GM19395 (cell line): ENCODE measurements around the gene GPR18.
A peak's percentile ranks its signal among the peaks of the same experiment; 100 is the strongest.
"Not testable (repeated sequence)": the region's sequence is repeated elsewhere in the genome, so short reads cannot be mapped to it uniquely, and the experiment has no call there.

ENCODE experiments used
- ATAC-seq: cut with Tn5 transposase; IDR thresholded peaks from one replicate; pipeline ENCODE4 v1.9.1; 2021; ENCODE audit warnings: mild to moderate bottlenecking, moderate library complexity; ENCODE audit not compliant: unreplicated experiment

The GPR18 gene

GRCh38 chr13:99231721-99232120, 26.5 kb downstream of the GPR18 start:
- no peak for ATAC-seq

GRCh38 chr13:99230991-99231390, 27.2 kb downstream of the GPR18 start:
- ATAC-seq = no peak

DNA sequence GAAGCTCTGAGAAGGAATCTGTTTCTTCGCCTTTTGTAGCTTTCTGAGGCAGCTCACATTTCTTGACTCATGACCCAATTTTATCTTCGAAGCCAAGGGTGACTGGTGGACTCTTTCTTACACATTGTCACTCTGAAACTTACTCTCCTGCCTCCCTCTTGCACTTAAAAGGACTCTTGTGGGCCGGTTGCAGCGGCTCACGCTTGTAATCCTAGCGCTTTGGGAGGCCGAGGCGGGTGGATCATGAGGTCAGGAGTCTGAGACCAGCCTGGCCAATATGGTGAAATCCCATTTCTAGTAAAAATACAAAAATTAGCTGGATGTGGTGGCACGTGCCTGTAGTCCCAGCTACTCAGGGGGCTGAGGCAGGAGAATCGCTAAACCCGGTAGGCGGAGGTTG, 27.6 kb downstream of the GPR18 start:
- not testable (repeated sequence) for ATAC-seq

DNA sequence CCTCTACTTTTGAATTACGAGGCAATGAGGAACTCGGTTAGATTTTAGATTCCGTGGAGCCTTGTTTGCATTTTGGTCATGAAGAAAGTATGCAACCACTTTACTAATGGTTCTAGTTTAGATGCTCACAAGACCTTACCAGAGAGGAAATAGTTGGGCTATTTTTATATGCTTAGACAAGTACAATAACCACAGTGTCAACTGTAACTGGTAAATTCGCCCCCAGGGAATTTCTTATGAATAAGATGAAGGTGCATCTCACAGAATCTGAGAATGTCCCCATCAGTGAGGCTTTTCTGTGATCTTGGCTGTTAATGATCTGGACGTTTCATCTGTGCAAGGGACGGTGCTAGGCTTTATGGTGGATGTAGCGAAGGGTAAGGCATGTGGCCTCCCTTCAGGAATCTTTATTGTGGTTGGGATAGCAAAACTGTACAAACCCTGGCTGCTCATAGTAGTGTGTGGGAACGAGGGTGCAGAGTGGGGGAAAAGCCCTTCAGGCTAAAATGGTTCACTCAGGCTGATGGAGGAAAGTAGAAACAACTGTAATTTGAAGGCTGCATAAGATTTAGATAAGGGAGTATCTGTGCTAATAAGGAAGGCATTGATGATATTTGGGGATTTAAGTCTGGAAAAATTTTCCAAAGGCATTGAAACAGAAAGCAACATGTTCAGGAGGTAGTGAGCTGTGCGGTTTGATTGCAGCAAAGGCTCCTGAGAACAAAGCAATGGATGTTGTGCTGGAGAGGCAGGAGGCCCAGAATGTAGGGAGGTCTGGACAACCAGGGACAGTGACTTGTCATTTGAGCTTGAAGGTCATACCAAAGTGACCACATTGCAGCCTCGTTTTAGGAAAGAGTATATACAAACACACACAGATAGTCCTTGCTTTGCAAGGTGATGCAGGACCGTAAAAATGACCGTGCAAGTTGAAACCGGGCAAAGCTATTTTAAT, 29.2 kb downstream of the GPR18 start:
- peak; percentile 93 for ATAC-seq

DNA sequence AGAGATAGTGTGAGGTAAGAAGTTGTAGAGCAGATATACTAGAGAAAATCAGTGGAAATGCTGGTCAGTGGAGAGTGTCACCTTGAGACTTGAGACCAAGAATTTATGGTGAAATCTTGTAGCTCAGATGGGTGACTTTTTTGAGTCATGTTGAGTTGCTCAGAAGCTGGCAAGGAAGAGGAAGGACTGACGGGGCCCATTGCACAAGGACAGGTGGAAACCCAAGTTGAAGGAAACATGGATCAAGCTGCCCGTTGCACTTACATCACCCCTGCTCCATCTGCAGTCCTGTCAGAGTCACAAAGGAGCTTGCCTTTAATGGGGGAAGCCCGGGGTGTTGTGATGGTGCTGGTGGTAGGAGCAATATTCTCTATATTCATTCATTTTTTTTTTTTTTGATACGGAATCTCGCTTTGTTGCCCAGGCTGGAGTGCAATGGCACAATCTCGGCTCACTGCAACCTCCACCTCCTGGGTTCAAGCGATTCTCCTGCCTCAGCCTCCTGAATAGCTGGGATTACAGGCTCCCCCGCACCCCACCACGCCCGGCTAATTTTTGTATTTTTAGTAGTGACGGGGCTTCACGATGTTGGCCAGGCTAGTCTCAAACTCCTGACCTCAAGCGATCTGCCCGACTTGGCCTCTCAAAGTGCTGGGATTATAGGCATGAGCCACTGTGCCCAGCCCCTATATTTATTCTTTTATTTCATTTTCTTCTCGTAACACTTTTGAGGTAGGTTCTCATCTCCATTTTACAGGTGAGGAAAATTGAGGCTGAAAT, 30.1 kb downstream of the GPR18 start:
- no peak for ATAC-seq

DNA sequence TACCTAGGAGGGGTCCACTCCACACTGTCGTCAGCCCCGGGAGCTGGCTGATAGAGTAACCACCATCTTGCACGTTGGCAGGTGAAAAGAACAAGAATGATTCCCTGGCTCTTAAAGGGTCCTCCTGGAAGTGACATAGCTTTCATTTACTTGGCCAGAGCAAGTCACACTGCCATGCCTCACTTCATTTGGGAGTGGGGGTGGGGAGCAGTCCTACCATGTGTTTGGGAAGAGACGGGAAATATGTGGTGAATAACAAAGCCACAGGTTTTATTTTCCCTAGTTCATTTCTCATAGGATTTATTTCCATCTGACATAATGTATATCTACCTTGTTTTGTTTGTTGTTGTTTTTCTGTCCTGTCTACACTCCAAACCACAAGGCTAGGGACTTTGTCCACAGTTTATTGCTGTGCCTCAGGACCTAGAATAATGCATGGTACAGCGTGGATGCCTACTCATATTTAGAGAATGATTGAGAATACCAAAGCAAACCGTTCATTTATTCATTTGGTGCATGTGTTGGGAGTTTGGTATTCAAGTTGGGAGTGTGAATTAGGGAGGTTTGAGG, 30.8 kb downstream of the GPR18 start:
- ATAC-seq = no peak

- no peak for ATAC-seq
Observed at GRCh38 chr13:99226513-99226912, 31.7 kb downstream of the GPR18 start.

GRCh38 chr13:99225078-99225477, 33.1 kb downstream of the GPR18 start:
- ATAC-seq = no peak

DNA sequence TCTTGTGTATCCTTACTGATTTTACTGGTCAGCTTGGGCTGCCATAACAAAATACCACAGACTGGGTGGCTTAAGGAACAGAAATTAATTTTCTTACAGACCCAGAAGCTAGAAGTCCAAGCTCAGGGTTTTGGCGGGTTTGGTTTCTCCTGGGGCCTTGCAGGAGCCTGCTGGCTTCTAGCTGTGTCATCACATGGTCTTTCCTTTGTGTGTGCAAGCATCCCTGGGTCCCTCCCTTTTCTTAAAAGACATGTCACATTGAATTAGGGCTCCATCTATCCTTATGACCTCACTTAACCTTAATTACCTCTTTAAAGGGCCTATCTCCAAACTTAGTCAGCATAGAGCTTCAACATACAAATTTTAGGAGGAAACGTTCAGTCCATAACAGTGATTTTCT, 34.2 kb downstream of the GPR18 start:
- no peak for ATAC-seq

DNA sequence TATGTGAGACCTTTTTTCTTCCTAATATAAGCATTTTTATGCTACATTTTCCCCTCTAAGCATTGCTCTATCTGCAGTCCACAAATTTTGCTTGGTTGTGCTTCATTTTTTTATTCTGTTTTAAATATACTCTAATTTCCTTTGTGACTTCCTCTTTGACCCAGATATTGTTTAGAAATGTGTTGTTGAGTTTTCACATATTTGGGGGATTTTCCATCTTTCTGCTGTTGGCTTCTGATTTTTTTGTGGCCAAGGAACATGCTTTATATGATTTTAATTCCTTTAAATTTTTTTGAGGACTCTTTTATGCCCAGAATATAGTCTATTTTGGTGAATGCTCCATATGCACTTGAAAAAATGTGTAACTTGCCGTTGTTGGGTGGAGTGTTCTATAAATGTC, 34.6 kb downstream of the GPR18 start:
- ATAC-seq = no peak

DNA sequence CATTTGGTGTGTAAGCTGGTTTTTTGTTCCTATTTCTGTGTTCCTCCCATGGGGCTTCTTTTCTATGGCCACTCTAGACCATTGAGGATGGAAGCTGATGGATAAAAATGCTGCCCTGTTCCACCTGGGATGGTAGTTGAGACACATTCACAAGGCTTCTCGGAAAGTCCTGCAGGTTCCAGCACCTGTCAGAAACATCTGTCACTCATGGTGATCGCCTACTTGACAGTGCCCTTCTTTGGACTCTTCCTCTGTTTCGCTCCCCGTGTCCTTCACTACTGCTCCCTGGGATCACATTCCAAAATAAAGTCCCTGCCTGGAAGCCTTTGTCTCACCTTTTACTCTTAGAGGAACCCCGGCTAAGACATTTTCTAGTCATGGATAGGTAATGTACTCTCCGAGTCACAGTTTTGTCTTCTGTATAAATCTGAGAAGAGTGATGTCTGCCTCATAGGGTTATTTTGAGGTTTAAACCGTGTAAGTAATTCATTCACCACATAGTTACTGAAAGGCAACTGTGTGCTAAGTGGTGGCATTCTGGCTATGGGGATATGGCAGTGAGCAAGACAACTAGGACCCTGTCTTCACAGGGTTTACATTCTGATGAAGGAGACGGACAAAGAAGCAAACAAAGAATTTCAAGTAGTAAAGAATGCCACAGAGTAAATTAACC, 36.5 kb downstream of the GPR18 start:
- ATAC-seq = no peak

DNA sequence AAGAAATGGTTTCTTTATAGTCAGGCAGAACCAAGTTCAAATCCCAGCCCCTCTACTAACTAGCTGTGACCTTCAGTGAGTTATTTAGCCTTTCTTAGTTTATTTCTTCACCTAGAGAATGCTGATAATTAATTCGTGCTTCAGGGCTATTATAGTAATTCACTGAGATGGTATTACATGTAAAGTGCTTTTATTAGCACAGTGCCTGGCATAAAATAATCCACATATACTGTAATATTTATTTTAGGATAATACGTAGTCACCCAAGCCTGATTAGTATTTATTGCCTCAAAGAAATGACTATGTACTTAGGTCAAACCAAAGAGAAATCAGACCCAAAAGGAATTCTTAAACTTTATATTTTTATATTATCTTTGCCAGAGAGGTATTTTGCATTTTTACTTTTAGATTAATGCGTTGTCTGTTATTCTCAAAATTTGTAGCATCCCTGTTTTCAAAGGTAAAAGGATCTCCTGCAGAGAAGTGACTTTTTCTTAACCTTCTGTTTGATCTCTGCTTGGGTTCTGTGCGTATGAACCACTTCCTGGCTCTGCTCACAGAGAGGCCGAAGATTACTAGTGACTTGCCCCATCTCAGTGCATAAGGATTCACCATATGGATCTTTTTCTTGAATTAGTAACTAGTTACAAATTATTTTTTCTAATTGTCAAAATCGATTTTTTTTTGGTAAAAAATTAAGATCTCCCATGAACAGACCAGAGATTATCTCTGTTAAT, 37.8 kb downstream of the GPR18 start:
- ATAC-seq = no peak

DNA sequence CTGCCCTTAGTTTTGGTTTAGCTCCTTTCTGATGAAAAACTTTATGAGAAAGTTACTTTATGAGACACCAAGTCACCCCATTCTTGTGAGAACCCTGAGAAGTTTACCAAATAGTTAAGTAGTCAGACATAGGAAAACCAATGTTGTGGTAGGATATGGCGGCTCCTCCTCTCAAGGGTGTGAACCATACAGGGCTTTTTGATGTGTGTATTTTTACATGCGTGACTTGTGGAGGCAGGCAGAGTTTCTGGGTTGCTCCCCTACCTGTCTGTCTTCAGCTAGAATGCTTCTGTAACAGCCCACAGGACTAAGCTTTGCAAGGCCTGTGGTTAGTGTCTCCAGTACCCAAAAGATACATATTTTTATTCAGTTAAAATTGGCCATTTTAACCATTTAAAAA, 39.2 kb downstream of the GPR18 start:
- ATAC-seq = peak; percentile 56

DNA sequence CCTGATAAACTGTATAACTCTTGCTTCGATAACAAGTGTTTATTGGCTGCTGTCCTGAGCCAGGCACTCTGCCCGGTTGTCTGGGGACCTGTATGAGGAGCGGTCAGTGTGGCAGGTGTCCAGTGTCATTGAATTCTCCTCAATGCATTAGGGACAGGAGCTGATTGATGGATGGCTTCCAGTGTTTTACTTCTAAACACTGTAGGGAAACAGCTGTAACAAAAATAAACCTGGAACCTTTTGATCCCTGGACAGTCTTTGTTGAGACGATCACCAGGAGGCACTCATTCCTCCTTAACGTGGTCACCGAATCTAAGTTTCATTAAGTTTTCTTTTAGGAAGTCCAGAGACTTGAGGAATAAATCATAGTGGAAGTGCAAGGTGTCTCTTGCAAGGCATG, 39.6 kb downstream of the GPR18 start:
- no peak for ATAC-seq

GRCh38 chr13:99218126-99218525, 40.1 kb downstream of the GPR18 start:
- no peak for ATAC-seq

DNA sequence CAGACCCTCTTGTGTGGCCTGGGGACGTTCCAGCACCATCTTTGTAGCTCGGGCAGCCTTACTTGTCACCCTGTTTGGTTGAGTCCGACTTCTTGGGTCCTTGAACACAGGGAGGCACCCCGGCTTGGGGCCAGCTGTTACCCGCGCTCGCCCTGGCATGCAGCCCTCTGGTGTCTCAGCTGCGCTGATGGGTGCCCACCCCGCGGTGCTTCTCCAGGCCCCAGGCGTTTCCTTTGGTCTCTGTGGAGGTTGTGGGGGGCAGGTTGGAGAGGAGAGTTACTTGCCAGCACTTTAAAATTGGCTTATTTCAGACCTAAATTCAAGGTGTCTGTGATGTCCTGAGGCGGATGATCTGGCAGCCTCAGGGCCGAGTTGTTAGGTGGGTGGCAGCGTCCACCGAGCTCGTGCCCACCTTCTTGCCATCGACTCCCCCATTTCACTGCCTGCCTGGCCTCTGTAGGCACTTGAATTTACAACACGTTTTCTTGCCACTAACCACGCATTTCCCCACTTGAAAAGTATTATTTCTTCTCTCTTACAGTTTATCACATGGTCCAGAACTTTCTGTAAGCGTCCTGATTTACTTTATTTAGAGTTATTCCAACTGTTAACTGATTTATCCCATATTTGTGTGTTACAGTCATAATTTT, 40.6 kb downstream of the GPR18 start:
- no peak for ATAC-seq

GRCh38 chr13:99215184-99215830, 42.9 kb downstream of the GPR18 start:
- ATAC-seq = no peak

GRCh38 chr13:99214731-99215130, 43.4 kb downstream of the GPR18 start:
- ATAC-seq = no peak

GRCh38 chr13:99214232-99214631, 43.9 kb downstream of the GPR18 start:
- ATAC-seq = peak; percentile 77
